ENCODE results near the gene RHBDF2. TPM values are rescaled to one million over a fixed set of nuclear protein-coding genes. Genes with fewer than 3 reads are reported as not detected.

Gene RHBDF2
- total RNA-seq = 45.4 and 54.5 TPM in 2 replicates

GRCh38 chr17:76501018-76501826 lies at the start of gene RHBDF2:
RHBDF2 (minus strand) TSS chr17:76501423; CDS start chr17:76481524, 19,899 bp downstream.
- Mint-ChIP-seq H3K9me3 (no peaks in the 10 kb centered on the region), H3K36me3 (ENCODE audit: low read depth) (peaks cover 8% of the 10 kb centered on the region), H3K4me3 (peak within 1 kb of the TSS; percentile 81), H3K4me1 (peaks cover 47% of the 10 kb centered on the region), H3K27me3 (no peaks in the 10 kb centered on the region), H3K27ac (peak within 1 kb of the TSS; percentile 90)
- DNase-seq = peak; percentile 99
- intact Hi-C loops (cut with micrococcal nuclease) = loop anchor here (5.0 kb wide), 1 partner anchor 49 kb away; the partner anchor contains the start of gene UBE2O

- Mint-ChIP-seq H3K4me3 (no peak overlapping the region), H3K4me1 (peaks cover 8% of the 10 kb centered on the region), H3K27me3 (no peaks in the 10 kb centered on the region), H3K9me3 (no peaks in the 10 kb centered on the region), H3K36me3 (ENCODE audit: low read depth) (peaks cover 1% of the 10 kb centered on the region), H3K27ac (no peak overlapping the region)
- intact Hi-C loops (cut with micrococcal nuclease) = no loop called here
- DNase-seq = no peak
Observed at GRCh38 chr17:76549539-76549938, 48.3 kb upstream of the RHBDF2 start.

GRCh38 chr17:76549215-76549518 lies 47.9 kb upstream of the RHBDF2 start:
- H3K4me3 Mint-ChIP-seq = no peak overlapping the region
- intact Hi-C loops (cut with micrococcal nuclease) = no loop called here
- H3K27me3 Mint-ChIP-seq = no peaks in the 10 kb centered on the region
- H3K36me3 Mint-ChIP-seq (ENCODE audit: low read depth) = peaks cover 1% of the 10 kb centered on the region
- H3K9me3 Mint-ChIP-seq = no peaks in the 10 kb centered on the region
- H3K27ac Mint-ChIP-seq = no peak overlapping the region
- DNase-seq = no peak
- peaks cover 6% of the 10 kb centered on the region for H3K4me1 Mint-ChIP-seq

GRCh38 chr17:76548378-76549214 lies 47.4 kb upstream of the RHBDF2 start:
- Mint-ChIP-seq H3K27ac (no peak overlapping the region), H3K36me3 (ENCODE audit: low read depth) (peaks cover 1% of the 10 kb centered on the region), H3K4me1 (peaks cover 6% of the 10 kb centered on the region), H3K27me3 (peaks cover 6% of the 10 kb centered on the region), H3K4me3 (no peak overlapping the region), H3K9me3 (no peaks in the 10 kb centered on the region)
- intact Hi-C loops (cut with micrococcal nuclease) = no loop called here
- no peak for DNase-seq

GRCh38 chr17:76547642-76548202 lies 46.5 kb upstream of the RHBDF2 start:
- Mint-ChIP-seq H3K27ac (no peak overlapping the region), H3K4me1 (peaks cover 6% of the 10 kb centered on the region), H3K9me3 (no peaks in the 10 kb centered on the region), H3K36me3 (ENCODE audit: low read depth) (peaks cover 1% of the 10 kb centered on the region), H3K4me3 (no peak overlapping the region), H3K27me3 (peaks cover 8% of the 10 kb centered on the region)
- intact Hi-C loops (cut with micrococcal nuclease) = loop anchor here (1.0 kb wide), 2 partner anchors 24 to 81 kb away; no protein-coding TSS in a partner anchor
- DNase-seq = no peak

GRCh38 chr17:76547183-76547641 lies 46.0 kb upstream of the RHBDF2 start:
- Mint-ChIP-seq H3K27ac (no peak overlapping the region), H3K27me3 (peaks cover 12% of the 10 kb centered on the region), H3K36me3 (ENCODE audit: low read depth) (peaks cover 1% of the 10 kb centered on the region), H3K4me1 (peaks cover 6% of the 10 kb centered on the region), H3K4me3 (no peak overlapping the region), H3K9me3 (no peaks in the 10 kb centered on the region)
- intact Hi-C loops (cut with micrococcal nuclease) = loop anchor here (1.0 kb wide), 2 partner anchors 24 to 81 kb away; no protein-coding TSS in a partner anchor
- peak; percentile 88 for DNase-seq

GRCh38 chr17:76546556-76547182 lies 45.4 kb upstream of the RHBDF2 start:
- no peak for DNase-seq
- Mint-ChIP-seq H3K27ac (no peak overlapping the region), H3K27me3 (peaks cover 17% of the 10 kb centered on the region), H3K9me3 (no peaks in the 10 kb centered on the region), H3K4me3 (no peak overlapping the region), H3K4me1 (peaks cover 5% of the 10 kb centered on the region), H3K36me3 (ENCODE audit: low read depth) (peaks cover 1% of the 10 kb centered on the region)
- intact Hi-C loops (cut with micrococcal nuclease) = loop anchor here (1.0 kb wide), 2 partner anchors 23 to 80 kb away; no protein-coding TSS in a partner anchor

- Mint-ChIP-seq H3K27me3 (peaks cover 21% of the 10 kb centered on the region), H3K4me3 (no peak overlapping the region), H3K4me1 (peaks cover 4% of the 10 kb centered on the region), H3K9me3 (no peaks in the 10 kb centered on the region), H3K36me3 (ENCODE audit: low read depth) (peaks cover 1% of the 10 kb centered on the region), H3K27ac (no peak overlapping the region)
- DNase-seq = no peak
- intact Hi-C loops (cut with micrococcal nuclease) = no loop called here
Observed at GRCh38 chr17:76545918-76546555, 44.8 kb upstream of the RHBDF2 start.

GRCh38 chr17:76544546-76545365 lies 43.5 kb upstream of the RHBDF2 start:
- H3K27ac Mint-ChIP-seq = no peak overlapping the region
- H3K9me3 Mint-ChIP-seq = no peaks in the 10 kb centered on the region
- peaks cover 1% of the 10 kb centered on the region for H3K36me3 Mint-ChIP-seq (ENCODE audit: low read depth)
- H3K4me1 Mint-ChIP-seq = no peaks in the 10 kb centered on the region
- peaks cover 30% of the 10 kb centered on the region for H3K27me3 Mint-ChIP-seq
- intact Hi-C loops (cut with micrococcal nuclease) = no loop called here
- no peak for DNase-seq
- no peak overlapping the region for H3K4me3 Mint-ChIP-seq

- Mint-ChIP-seq H3K36me3 (ENCODE audit: low read depth) (no peaks in the 10 kb centered on the region), H3K4me1 (no peaks in the 10 kb centered on the region), H3K27me3 (peaks cover 38% of the 10 kb centered on the region), H3K4me3 (no peak overlapping the region), H3K27ac (no peak overlapping the region), H3K9me3 (no peaks in the 10 kb centered on the region)
- no peak for DNase-seq
- intact Hi-C loops (cut with micrococcal nuclease) = no loop called here
Observed at GRCh38 chr17:76543826-76544545, 42.8 kb upstream of the RHBDF2 start.

GRCh38 chr17:76543482-76543825 lies 42.2 kb upstream of the RHBDF2 start:
- H3K4me1 Mint-ChIP-seq = no peaks in the 10 kb centered on the region
- intact Hi-C loops (cut with micrococcal nuclease) = no loop called here
- no peaks in the 10 kb centered on the region for H3K9me3 Mint-ChIP-seq
- no peak for DNase-seq
- H3K27ac Mint-ChIP-seq = no peak overlapping the region
- peaks cover 43% of the 10 kb centered on the region for H3K27me3 Mint-ChIP-seq
- no peak overlapping the region for H3K4me3 Mint-ChIP-seq
- no peaks in the 10 kb centered on the region for H3K36me3 Mint-ChIP-seq (ENCODE audit: low read depth)

GRCh38 chr17:76542984-76543383 lies 41.8 kb upstream of the RHBDF2 start:
- peaks cover 45% of the 10 kb centered on the region for H3K27me3 Mint-ChIP-seq
- H3K4me1 Mint-ChIP-seq = no peaks in the 10 kb centered on the region
- no peaks in the 10 kb centered on the region for H3K9me3 Mint-ChIP-seq
- DNase-seq = no peak
- no peak overlapping the region for H3K4me3 Mint-ChIP-seq
- intact Hi-C loops (cut with micrococcal nuclease) = no loop called here
- no peak overlapping the region for H3K27ac Mint-ChIP-seq
- no peaks in the 10 kb centered on the region for H3K36me3 Mint-ChIP-seq (ENCODE audit: low read depth)

Data from activated CD4-positive, alpha-beta T cell treated with anti-CD3 and anti-CD28 coated beads, Interleukin-2, amount 10 ng/mL, durations not matched to agents 24 days and 14 days (primary cell).